EL (cell line): Measurements from ENCODE around the gene NDOR1.

Experiments
- DNase-seq: peaks from one replicate; pipeline ENCODE4 v3.0.0-alpha.2; 2016

Gene NDOR1

DNA sequence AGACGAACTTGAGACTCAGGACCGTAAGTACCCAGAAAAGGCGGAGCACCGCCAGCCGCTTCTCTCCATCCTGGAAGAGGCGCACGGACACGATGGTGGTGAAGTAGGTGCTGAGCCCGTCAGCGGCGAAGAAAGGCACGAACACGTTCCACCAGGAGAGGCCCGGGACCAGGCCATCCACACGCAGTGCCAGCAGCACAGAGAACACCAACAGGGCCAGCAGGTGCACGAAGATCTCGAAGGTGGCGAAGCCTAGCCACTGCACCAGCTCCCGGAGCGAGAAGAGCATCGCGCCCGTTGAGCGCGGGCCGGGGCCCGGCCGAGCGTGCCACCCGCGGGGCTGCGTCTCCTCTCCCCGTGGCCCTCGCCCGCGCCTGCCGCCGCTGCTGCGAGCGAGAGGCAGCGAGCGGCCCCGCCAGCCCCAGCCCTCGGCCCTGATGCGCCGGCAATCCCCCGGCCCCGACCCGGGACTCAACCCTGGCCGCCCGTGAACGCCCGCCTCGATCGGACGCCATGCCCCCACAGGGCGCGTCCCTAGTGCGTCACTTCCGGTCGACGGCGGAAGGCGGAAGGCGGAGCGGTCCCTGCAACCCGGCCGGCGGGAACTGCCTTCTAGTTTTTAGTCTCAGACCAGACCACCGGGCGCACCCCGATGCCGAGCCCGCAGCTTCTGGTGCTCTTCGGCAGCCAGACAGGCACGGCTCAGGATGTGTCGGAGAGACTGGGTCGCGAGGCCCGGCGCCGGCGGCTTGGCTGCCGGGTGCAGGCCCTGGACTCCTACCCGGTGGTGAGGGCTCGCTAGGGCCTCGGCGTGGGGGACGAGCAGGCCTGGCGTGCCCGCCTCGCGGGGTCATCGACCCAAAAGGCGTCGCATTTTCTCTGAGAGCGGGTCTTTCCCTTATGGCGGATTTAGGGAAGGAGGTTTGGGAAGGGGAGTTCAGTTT is at the start of gene NDOR1, which contains the start of gene TMEM203:
TSS of gene NDOR1 (plus strand) at position 575 of the 944 bp plus-strand sequence. CDS start at position 653, 78 bp downstream.
TSS of gene TMEM203 (minus strand) at position 523 of the 944 bp plus-strand sequence. CDS start at position 289, 234 bp downstream.
- peak; percentile 85 for DNase-seq

DNA sequence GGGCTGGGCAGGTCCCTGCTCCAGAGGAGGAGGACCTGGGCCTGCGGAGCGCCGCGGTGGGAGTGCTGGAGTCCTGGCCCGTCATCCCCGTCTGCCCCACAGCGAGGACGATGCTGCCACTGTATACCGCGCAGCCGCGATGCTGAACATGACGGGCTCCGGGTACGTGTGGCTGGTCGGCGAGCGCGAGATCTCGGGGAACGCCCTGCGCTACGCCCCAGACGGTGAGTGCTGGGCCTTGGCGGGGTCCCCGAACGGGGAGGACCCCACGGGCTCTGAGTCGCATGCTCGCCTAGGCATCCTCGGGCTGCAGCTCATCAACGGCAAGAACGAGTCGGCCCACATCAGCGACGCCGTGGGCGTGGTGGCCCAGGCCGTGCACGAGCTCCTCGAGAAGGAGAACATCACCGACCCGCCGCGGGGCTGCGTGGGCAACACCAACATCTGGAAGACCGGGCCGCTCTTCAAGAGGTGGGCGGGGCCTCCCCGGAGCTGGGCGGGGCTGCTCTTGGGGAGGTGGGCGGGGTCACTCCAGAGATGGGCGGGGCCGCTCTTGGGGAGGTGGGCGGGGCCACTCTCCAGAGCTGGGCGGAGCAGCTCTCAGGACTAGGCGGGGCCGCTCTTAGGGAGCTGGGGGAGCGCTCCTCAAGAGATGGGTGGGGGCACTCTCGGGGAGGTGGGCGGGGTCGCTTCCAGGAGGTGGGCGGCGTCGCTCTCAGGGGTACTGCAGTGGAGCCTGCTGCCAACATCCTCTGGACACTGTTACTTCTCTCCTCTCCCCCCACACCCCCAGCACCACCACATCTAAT is 48.7 kb upstream of the NDOR1 start:
- DNase-seq = peak; percentile 43

DNA sequence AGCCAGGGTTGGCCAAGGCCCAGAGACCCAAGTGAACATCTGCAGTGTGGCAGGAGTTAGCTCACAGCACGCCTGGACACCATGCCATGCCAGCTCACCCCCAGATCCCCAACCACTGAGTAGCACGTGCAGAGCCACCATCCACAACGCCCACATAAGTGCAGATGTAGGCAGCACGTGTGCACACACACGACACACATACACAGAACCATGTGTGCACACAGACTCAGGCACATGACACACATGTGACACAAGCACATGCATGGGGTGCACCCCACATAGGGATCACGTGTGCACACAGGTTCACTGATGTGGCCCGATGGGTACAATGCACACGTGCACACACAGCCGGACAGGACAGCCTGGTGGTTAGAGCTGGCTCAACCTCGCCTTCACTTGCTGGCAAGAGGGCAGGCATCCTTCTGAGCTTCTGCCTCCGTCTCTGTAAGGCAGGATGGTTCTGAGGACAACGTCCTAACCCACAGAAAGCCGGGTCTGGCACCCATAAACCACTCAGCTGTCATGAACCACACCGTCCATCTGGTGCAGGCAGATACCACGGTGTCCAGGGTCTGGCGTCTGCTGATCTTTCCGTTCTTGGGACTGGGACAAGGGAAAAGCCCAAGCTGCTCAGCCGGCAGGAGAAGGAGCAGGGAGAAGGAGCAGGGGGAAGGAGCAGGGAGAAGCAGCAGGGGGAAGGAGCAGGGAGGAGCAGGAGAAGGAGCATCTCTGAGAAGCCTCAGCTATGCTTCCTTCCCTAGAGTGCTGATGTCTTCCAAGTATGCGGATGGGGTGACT is 47.7 kb upstream of the NDOR1 start:
- no peak for DNase-seq

DNA sequence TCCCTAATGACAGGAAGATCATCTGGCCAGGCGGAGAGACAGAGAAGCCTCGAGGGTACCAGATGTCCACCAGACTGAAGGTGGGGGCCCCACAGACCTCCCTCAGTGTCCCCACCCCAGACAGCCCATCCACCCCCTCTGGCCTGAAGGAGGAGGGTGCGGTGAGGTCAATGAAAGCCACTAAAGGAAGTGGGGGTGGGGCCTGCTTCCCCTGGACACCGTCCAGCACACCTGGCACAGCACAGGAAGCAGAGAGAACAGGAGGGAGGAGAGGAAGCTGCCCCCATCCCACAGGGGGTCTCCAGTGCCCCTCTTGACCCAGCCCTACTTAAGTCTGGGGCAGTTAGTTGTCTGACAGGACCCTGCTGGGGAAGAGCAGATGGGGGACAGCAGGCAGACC is 46.9 kb upstream of the NDOR1 start:
- no peak for DNase-seq

DNA sequence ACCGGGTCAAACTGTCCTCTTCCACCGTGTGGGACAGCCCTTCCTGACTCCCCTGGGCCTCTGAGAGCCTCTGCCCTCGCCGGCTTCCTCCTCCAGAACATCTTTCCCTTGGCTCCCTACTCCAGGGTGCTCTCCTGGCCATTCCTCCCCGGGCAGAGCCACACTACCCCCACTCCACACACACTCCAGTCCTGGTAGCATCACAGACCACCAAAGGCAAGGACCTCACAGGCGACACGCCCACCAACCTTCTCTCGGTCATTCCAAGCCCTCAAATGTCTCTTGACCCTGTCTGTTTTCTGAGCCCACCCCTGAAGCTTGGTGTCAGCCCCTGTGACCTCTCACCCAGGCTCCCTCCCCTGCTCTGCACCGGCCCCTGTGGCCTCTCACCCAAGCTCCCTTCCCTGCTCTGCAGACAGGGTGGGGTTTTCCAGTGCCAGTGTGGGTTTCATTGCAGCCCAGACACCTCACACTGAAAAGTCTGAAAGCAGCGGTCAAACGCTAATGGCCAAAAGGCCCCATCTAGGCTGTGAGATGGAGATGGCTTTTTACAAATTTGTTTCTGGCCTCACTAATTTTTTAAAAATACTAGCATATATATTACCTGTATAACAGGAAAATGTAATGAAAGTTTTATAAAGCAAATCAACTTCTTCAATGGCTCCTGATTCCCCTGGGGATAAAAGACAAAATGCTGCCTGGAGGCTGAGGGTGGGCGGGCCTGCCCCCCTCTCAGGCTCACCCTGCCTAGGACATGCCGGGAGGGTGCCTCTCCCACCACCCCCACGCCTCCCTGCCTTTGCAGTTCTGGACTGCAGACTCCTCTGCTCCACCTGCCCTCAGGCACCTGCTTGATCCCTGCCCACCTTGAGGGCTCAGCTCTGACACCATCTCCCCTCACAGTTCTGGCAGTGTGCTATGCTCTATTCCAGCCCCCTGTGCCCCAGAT is 46.1 kb upstream of the NDOR1 start:
- DNase-seq = no peak

DNA sequence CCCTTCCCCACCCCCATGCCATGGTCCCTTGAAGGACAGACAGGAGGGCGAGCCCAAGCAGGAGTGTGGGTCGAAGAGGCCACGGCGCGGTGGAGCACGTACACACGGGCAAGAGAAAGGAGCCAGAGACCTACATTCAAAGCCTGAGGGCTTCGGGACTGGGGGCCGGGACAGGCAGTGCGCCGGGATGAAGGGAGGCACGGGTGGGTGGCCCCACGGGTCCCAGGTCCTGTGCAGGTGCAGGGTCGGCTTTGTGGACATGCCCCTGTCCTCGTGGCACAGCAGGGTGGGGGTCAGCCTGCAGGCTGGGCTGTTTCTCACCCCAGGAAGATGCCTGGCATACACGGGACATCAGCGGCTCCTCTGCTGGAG is 45.5 kb upstream of the NDOR1 start:
- no peak for DNase-seq

DNA sequence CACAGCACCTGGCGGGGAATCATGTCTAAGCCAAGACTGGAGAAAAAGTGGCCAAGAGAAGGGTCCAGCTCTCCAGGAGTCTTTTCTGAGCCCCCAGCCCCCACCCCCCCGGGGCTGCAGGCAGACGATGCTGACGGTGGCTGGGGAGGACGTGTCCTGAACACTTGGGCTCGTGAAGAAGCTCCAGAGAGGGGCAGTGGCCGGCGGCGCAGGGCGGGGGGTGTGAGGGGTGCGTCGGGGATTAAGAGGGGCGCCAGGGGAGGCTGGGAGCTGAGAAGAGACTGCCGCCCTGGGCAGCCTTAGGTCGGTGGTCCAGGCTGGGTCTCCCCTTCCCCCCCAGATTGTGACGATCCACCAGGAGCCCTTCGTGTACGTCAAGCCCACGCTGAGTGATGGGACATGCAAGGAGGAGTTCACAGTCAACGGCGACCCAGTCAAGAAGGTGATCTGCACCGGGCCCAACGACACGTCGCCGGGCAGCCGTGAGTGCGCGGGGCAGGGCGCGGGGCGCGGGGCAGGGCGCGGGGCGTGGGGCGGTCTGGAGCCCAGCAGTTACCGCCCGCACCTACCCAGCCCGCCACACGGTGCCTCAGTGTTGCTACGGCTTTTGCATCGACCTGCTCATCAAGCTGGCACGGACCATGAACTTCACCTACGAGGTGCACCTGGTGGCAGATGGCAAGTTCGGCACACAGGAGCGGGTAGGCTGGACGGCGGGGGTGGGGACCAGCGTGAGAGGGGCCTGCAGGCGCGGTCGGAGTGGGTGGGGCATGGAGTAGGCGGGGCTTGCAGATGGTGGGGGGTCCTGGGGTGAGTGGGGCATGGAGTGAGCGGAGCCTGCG is 44.6 kb upstream of the NDOR1 start:
- DNase-seq = no peak

DNA sequence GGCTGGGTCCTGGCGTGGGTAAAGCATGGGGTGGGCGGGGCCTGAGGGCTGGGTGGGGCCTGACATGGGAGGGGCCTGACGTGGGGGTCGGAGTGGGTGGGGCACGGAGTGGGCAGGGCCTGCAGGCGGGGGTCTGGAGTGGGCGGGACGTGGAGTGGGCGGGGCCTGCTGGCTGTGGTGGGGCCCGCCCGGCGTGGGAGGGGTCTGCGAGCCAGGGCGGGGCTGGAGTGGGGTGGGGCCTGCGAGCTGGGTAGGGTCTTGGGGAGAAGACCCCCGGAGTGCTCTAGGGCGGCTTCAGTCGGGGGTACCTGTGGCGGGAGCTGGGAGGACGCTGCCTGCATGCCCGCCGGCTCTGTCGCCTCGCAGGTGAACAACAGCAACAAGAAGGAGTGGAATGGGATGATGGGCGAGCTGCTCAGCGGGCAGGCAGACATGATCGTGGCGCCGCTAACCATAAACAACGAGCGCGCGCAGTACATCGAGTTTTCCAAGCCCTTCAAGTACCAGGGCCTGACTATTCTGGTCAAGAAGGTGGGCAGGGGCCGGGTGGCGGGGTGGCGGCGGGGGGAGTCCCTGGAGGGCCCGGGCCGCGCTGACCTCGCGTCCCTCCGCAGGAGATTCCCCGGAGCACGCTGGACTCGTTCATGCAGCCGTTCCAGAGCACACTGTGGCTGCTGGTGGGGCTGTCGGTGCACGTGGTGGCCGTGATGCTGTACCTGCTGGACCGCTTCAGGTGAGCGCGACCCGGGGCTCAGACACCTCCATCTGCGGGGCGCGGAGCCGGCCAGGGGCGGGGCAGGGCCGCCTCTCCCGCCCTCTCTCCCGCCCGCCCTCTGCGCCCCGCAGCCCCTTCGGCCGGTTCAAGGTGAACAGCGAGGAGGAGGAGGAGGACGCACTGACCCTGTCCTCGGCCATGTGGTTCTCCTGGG is 43.7 kb upstream of the NDOR1 start:
- no peak for DNase-seq

DNA sequence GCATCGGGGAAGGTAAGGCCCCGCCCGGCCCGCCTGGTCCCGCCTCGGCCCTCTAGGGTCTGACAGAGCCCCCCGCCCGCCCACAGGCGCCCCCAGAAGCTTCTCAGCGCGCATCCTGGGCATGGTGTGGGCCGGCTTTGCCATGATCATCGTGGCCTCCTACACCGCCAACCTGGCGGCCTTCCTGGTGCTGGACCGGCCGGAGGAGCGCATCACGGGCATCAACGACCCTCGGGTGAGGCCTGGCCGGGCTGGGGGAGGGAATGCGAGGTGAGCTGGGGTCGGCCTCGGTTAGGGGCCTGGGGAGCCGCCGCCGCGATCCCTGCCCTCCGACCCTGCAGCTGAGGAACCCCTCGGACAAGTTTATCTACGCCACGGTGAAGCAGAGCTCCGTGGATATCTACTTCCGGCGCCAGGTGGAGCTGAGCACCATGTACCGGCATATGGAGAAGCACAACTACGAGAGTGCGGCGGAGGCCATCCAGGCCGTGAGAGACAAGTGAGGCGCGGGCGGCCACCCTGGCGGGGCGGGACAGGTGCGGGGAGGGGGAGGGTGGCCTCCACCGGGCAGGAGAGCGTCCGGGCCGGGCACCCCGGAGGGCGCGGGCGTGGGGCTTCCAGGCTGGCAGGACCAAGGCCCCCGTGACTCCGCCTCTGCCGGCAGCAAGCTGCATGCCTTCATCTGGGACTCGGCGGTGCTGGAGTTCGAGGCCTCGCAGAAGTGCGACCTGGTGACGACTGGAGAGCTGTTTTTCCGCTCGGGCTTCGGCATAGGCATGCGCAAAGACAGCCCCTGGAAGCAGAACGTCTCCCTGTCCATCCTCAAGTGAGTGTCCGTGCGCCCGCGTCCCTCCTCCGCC is 42.8 kb upstream of the NDOR1 start:
- DNase-seq = peak; percentile 35

DNA sequence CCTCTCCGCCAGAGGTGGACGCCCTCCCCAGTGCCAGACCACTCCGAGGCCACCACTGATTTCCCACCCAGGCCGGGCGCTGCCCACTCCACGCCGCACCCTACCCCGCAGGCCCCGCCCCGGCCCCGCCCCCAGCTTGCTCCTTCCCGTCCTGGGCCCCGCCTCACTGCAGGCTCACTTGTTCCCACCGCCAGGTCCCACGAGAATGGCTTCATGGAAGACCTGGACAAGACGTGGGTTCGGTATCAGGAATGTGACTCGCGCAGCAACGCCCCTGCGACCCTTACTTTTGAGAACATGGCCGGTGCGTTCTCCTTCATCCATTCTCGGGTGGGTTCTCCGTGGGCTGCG is 42.2 kb upstream of the NDOR1 start:
- no peak for DNase-seq

DNA sequence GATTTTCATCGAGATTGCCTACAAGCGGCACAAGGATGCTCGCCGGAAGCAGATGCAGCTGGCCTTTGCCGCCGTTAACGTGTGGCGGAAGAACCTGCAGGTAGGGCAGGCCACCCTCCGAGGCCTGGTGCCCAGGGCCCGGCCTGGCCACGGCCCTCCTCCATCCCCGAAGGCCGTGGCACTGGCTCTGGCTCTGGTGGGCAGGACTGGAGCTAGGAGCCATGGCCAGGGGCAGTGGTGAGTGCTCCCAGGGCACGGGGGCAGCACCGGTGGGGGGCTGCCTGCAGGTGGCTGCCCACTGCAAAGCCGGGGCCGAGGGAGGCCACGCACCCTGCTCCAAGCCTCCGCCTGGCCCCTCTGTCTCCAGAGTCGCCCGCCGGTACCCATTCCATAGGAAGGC is 41.7 kb upstream of the NDOR1 start:
- no peak for DNase-seq

DNA sequence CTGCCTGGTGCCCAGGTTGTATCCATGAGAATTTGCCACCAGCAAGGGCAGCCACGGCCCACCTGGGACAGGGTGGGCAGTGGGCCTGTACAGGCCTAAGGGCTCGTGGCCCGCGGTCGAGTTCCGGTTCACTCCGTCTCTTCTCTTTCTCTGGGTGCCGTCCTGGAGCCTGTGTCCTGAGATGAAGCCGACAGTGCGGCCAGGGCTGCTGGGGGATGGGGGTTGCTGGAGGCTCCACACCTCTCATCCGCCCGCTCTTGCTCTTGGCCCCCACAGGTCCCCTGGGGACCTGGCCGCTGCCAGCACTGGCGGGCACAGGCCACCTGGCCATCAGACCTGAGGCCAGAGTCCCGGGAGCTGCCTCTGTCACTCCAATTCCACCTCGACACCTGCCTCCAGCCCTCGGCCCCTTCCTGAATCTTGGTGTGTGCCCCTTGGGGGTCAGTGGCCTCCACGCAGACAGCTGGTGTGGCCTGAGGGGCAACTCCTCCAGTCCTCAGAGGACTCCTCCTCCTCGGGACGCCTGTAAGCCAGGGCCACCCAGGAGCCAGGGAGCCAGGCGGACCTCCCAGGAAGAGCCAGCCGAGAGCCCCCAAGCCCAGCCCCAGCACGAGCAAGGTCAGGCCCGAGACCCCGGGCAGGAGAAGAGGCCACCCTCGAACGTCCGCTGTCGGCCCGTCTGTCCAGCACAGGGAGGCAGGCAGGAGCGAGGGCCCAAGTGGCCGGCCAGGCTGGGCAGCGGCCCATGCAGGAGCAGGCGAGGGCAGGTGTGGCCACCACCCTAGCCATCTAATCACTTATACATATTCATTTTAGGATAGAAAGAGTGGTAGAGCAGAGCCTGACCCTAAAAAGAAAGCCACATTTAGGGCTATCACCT is 40.9 kb upstream of the NDOR1 start:
- no peak for DNase-seq

DNA sequence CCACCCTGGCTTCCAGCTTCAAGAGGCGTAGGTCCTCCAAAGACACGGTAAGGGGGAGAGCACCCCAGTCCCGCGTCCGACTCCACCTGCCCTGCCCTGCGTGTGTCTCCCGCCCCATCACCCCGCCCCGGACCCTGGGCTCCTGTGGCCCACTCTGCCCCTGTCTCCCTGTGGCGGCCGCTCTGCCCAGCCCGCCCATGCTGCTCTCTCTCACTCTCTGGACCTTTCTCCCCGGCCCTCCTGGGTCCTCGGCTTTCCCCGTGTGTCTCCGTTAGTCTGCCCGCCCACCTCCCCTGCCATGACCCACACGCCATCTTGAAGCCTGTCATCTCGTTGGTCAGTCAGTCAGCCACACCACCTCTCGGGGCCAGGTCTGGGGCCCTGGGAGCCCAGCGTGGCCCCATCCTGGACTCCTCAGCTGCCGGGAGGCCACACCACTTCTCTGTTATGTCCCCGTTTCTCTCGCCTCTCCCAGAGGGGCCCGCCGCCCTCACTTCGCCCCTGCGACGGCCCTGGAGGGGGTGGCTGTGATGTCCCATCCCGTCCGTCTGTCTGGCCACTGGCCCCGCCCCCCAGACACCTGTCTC is 40.2 kb upstream of the NDOR1 start:
- DNase-seq = no peak

DNA sequence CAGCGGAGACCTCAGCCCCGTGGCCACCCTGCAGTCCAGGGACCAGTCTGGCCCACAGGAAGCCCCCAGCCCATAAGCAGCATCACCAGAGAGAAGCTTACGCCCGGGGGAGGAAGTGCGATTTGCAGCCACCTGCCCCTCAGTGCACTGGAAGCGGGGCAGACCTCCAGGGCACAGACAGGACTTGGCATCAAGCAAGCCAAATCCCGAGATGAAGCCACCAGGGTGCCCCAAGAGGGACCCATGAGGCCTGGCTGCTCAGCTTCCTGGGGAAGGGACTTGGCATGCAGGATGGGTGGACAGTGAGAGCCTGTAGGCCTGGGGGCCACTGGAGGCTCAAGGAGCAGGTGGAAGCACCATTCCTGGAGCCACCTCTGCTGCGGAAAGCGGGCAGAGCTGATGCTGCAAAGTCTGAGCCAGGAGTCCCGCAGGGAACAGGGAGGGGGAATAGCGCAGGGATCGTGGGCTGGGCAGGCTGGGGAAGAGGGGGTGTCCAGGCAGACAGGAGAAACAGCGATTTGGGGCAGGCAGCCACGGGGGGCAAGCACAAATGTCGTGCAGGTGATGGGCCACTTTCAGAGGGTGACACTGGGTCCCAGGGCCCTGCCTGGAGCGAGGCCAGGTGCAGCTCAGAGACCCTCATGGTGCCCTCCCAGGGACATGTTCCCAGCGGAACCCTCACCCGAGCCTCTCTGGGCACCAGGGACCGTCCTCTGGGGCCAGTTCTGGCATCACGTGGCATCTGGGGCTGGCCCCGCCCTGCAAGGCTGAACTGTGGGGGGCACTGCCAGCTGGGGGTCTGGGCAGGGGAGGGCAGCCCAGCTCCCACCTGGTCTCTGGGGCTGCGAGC is 38.9 kb upstream of the NDOR1 start:
- DNase-seq = no peak

DNA sequence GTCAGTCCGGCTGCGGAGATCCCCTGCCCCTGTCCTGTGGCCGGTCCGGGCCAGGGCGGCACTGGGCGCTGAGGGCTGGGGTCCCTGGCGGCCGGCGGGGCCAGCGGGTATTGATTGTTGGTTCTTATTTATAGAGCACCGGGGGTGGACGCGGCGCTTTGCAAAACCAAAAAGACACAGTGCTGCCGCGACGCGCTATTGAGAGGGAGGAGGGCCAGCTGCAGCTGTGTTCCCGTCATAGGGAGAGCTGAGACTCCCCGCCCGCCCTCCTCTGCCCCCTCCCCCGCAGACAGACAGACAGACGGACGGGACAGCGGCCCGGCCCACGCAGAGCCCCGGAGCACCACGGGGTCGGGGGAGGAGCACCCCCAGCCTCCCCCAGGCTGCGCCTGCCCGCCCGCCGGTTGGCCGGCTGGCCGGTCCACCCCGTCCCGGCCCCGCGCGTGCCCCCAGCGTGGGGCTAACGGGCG is 38.2 kb upstream of the NDOR1 start:
- no peak for DNase-seq
